HG02623 (cell line): ENCODE measurements around the gene STH.

Experiments
- ATAC-seq: cut with Tn5 transposase; IDR thresholded peaks from one replicate; pipeline ENCODE4 v1.9.1; 2021; ENCODE audit warnings: moderate library complexity; ENCODE audit not compliant: unreplicated experiment

The STH gene

GRCh38 chr17:45966606-45967280, 32.3 kb upstream of the STH start:
- ATAC-seq, result no peak

- no peak for ATAC-seq
Measured at GRCh38 chr17:45967378-45967777, 31.7 kb upstream of the STH start.

- no peak for ATAC-seq
Measured at GRCh38 chr17:45968732-45969131, 30.3 kb upstream of the STH start.

DNA sequence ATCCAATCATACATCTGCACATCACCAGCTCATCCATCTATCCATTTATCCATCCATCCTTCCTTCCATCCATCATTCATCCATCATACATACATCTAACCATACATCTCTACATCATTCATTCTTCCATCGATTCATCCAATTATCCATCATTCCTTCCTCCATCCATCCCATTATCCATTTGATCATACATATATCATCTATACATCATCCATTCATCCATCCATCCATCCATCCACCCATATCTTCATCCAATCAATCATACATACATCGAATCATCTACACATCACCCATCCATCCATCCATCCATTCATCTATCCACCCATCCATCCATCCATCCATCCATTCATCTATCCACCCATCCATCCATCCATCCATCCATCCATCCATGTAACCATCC, 29.3 kb upstream of the STH start:
- no peak for ATAC-seq

- no peak for ATAC-seq
Measured at GRCh38 chr17:45970659-45971058, 28.4 kb upstream of the STH start.

- no peak for ATAC-seq
Measured at GRCh38 chr17:45971698-45972141, 27.3 kb upstream of the STH start.

DNA sequence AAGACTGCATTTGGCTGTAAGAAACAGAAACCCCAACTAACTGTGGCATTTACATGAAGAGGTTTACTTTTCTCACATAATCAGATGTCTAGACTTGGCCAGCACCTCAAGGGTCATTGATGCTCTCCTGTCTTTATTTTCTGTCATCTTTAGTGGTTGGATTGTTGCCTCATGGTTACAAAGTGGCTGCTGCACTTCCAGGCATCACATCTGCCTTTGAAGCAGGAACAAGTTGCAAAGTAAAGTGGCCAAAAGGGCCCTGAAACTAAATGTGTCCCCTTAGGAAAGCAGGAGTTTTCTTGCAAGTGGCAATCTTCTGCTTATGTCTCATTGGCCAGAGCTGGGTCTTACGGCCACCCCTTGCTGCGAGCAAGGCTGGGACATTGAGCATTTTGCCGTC, 26.5 kb upstream of the STH start:
- ATAC-seq, result no peak

DNA sequence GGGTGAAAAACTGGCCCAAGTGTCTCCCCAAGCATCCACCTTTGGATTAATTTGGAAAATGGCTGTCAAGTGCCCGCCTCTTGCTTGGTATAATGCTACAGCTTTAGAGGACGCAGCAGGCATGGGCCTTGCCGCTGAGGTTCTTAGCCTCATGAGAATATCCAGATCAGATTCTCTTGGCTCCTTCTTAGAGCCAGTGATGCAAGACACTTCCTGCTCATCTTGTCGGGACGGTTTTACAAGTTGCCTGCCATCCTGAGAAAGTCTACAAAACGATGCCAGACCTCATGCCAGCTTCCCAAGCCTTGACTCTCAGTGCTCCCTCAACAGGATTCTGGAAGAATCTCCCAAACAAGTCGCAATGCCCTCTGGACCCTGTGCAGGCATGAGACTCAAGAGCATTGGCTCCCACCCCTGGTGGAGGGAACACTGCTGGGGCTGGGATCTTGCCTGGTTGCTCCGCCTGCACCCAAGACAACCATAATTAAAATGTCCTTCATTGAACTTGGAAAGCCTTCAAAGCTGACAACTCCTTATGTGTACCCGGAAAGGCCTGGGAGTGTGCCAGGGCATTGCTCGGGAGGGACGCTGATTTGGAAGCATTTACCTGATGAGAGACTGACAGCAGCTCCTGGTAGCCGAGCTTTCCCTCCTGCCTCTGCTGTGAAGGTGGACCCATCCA, 25.8 kb upstream of the STH start:
- ATAC-seq, result no peak

DNA sequence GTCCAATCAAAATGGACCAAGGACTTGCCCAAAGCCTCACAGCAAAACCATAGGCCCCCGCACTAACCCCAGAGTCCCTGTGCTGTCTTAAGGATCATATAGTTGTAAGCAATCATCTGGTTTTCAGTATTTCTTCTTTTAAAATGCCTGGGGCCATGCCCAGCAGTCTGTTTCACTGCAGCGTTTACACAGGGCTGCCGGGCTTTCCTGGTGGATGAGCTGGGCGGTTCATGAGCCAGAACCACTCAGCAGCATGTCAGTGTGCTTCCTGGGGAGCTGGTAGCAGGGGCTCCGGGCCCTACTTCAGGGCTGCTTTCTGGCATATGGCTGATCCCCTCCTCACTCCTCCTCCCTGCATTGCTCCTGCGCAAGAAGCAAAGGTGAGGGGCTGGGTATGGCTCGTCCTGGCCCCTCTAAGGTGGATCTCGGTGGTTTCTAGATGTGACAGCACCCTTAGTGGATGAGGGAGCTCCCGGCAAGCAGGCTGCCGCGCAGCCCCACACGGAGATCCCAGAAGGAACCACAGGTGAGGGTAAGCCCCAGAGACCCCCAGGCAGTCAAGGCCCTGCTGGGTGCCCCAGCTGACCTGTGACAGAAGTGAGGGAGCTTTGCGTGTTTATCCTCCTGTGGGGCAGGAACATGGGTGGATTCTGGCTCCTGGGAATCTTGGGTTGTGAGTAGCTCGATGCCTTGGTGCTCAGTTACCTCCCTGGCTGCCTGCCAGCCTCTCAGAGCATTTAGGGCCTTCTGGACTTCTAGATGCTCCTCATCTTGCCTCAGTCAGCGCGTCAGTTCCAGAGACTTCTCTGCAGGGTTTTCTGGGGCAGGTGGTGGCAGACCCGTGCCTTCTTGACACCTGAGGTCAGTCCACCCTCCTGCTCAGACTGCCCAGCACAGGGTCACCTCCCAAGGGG, 24.8 kb upstream of the STH start:
- ATAC-seq, result no peak

- no peak for ATAC-seq
Measured at GRCh38 chr17:45974916-45975630, 24.0 kb upstream of the STH start.

GRCh38 chr17:45975640-45976295, 23.3 kb upstream of the STH start:
- ATAC-seq, result no peak

- no peak for ATAC-seq
Measured at GRCh38 chr17:45976391-45976754, 22.7 kb upstream of the STH start.

- no peak for ATAC-seq
Measured at GRCh38 chr17:45976755-45977505, 22.1 kb upstream of the STH start.

DNA sequence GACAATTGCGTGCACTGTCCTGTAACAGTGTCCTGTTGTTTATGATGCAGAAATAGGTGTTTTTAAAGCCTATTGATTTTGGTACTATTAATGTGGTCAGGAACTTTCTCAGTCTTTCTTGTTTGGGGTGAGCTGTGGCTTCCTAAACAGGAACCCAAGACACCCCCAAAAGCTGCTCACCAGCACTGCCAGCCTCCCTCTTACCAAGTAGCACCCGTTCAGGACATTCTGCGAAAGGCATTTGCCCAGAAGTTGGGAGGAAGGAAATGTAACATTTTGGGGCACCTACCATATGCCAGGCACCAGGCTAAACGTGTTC, 21.6 kb upstream of the STH start:
- no peak for ATAC-seq

- ATAC-seq, result no peak
Measured at GRCh38 chr17:45977976-45978626, 20.9 kb upstream of the STH start.

GRCh38 chr17:45979137-45979536, 19.9 kb upstream of the STH start:
- no peak for ATAC-seq

GRCh38 chr17:45980855-45981254, 18.2 kb upstream of the STH start:
- no peak for ATAC-seq

GRCh38 chr17:45981306-45981705, 17.7 kb upstream of the STH start:
- no peak for ATAC-seq

DNA sequence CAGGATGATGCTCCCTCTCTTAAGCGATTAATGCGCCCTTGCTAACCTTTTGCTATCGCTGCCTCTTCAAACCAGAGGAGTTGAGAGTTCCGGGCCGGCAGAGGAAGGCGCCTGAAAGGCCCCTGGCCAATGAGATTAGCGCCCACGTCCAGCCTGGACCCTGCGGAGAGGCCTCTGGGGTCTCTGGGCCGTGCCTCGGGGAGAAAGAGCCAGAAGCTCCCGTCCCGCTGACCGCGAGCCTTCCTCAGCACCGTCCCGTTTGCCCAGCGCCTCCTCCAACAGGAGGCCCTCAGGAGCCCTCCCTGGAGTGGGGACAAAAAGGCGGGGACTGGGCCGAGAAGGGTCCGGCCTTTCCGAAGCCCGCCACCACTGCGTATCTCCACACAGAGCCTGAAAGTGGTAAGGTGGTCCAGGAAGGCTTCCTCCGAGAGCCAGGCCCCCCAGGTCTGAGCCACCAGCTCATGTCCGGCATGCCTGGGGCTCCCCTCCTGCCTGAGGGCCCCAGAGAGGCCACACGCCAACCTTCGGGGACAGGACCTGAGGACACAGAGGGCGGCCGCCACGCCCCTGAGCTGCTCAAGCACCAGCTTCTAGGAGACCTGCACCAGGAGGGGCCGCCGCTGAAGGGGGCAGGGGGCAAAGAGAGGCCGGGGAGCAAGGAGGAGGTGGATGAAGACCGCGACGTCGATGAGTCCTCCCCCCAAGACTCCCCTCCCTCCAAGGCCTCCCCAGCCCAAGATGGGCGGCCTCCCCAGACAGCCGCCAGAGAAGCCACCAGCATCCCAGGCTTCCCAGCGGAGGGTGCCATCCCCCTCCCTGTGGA, 16.0 kb upstream of the STH start:
- no peak for ATAC-seq
